GM10847 (cell line): ENCODE data around the gene LRRC4.

Source experiments
- POLR2A ChIP-seq: IDR thresholded peaks from 2 replicates; pipeline ENCODE4 v1.6.1; 2011; ENCODE audit not compliant: insufficient read length; ENCODE audit errors: extremely low read depth

The LRRC4 gene

GRCh38 chr7:128068785-128069184, 37.5 kb upstream of the LRRC4 start:
- no peak for TF ChIP-seq POLR2A

GRCh38 chr7:128067983-128068382, 36.7 kb upstream of the LRRC4 start:
- no peak for TF ChIP-seq POLR2A

GRCh38 chr7:128066858-128067257, 35.6 kb upstream of the LRRC4 start:
- TF ChIP-seq POLR2A: no peak

- no peak for TF ChIP-seq POLR2A
Observed at GRCh38 chr7:128066395-128066794, 35.2 kb upstream of the LRRC4 start.

- TF ChIP-seq POLR2A: no peak
Observed at GRCh38 chr7:128065872-128066271, 34.6 kb upstream of the LRRC4 start.

GRCh38 chr7:128063088-128063487, 31.9 kb upstream of the LRRC4 start:
- TF ChIP-seq POLR2A: no peak

GRCh38 chr7:128060018-128060417, 28.8 kb upstream of the LRRC4 start:
- TF ChIP-seq POLR2A: no peak

- TF ChIP-seq POLR2A: no peak
Observed at GRCh38 chr7:128059143-128059988, 28.1 kb upstream of the LRRC4 start.

- TF ChIP-seq POLR2A: no peak
Observed at GRCh38 chr7:128057909-128058308, 26.7 kb upstream of the LRRC4 start.

- no peak for TF ChIP-seq POLR2A
Observed at GRCh38 chr7:128056901-128057300, 25.7 kb upstream of the LRRC4 start.

GRCh38 chr7:128055637-128056036, 24.4 kb upstream of the LRRC4 start:
- TF ChIP-seq POLR2A: no peak

- no peak for TF ChIP-seq POLR2A
Observed at GRCh38 chr7:128054511-128054910, 23.3 kb upstream of the LRRC4 start.

- no peak for TF ChIP-seq POLR2A
Observed at GRCh38 chr7:128053991-128054390, 22.8 kb upstream of the LRRC4 start.

- TF ChIP-seq POLR2A: no peak
Observed at GRCh38 chr7:128053023-128053422, 21.8 kb upstream of the LRRC4 start.

- no peak for TF ChIP-seq POLR2A
Observed at GRCh38 chr7:128052404-128052803, 21.2 kb upstream of the LRRC4 start.

- TF ChIP-seq POLR2A: no peak
Observed at GRCh38 chr7:128045766-128046165, 14.5 kb upstream of the LRRC4 start.

GRCh38 chr7:128045158-128045557, 13.9 kb upstream of the LRRC4 start:
- no peak for TF ChIP-seq POLR2A
